Suppressor macrophage treated with lipopolysaccharide for 1 hour (primary cell): Measurements from ENCODE around the gene VPREB3.

Experiments used
- DNase-seq, 3 donors: peaks; one replicate each; pipeline ENCODE4 v3.0.0-alpha.2; 2020 to 2022

Gene VPREB3

GRCh38 chr22:23722724-23723123, 31.5 kb downstream of the VPREB3 start:
- DNase-seq = no peak

GRCh38 chr22:23722160-23722559, 32.1 kb downstream of the VPREB3 start:
- no peak for DNase-seq

- DNase-seq = no peak
Observed at GRCh38 chr22:23720855-23721254, 33.4 kb downstream of the VPREB3 start.

GRCh38 chr22:23718371-23719165, 35.7 kb downstream of the VPREB3 start:
- DNase-seq = no peak

GRCh38 chr22:23716811-23717801, 37.1 kb downstream of the VPREB3 start:
- DNase-seq = peak; percentile 85 to 92 (median 90)

- DNase-seq = peak; percentile 43 to 64 (median 47)
Observed at GRCh38 chr22:23715806-23716375, 38.3 kb downstream of the VPREB3 start.

- peak; percentile 18 to 28 (median 25) for DNase-seq
Observed at GRCh38 chr22:23714596-23715578, 39.3 kb downstream of the VPREB3 start.

- no peak for DNase-seq
Observed at GRCh38 chr22:23713696-23714595, 40.3 kb downstream of the VPREB3 start.

GRCh38 chr22:23712256-23712655, 42.0 kb downstream of the VPREB3 start:
- no peak for DNase-seq

GRCh38 chr22:23709107-23709506, 45.1 kb downstream of the VPREB3 start:
- DNase-seq = no peak

- no peak for DNase-seq
Observed at GRCh38 chr22:23708270-23708669, 46.0 kb downstream of the VPREB3 start.

- DNase-seq = no peak
Observed at GRCh38 chr22:23705358-23705757, 48.9 kb downstream of the VPREB3 start.

- no peak for DNase-seq
Observed at GRCh38 chr22:23704829-23705228, 49.4 kb downstream of the VPREB3 start.

- no peak for DNase-seq
Observed at GRCh38 chr22:23704062-23704461, 50.2 kb downstream of the VPREB3 start.
